Measurements from ENCODE around the gene SPTBN4.
A peak's percentile ranks its signal among the peaks of the same experiment; 100 is the strongest.

Gene SPTBN4

GRCh38 chr19:40442328-40443130 is 24.3 kb upstream of the SPTBN4 start (continued):
- TF ChIP-seq, protein P1, sequence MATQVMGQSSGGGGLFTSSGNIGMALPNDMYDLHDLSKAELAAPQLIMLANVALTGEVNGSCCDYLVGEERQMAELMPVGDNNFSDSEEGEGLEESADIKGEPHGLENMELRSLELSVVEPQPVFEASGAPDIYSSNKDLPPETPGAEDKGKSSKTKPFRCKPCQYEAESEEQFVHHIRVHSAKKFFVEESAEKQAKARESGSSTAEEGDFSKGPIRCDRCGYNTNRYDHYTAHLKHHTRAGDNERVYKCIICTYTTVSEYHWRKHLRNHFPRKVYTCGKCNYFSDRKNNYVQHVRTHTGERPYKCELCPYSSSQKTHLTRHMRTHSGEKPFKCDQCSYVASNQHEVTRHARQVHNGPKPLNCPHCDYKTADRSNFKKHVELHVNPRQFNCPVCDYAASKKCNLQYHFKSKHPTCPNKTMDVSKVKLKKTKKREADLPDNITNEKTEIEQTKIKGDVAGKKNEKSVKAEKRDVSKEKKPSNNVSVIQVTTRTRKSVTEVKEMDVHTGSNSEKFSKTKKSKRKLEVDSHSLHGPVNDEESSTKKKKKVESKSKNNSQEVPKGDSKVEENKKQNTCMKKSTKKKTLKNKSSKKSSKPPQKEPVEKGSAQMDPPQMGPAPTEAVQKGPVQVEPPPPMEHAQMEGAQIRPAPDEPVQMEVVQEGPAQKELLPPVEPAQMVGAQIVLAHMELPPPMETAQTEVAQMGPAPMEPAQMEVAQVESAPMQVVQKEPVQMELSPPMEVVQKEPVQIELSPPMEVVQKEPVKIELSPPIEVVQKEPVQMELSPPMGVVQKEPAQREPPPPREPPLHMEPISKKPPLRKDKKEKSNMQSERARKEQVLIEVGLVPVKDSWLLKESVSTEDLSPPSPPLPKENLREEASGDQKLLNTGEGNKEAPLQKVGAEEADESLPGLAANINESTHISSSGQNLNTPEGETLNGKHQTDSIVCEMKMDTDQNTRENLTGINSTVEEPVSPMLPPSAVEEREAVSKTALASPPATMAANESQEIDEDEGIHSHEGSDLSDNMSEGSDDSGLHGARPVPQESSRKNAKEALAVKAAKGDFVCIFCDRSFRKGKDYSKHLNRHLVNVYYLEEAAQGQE (tag by site-specific recombination; IDR thresholded peaks at IDR 0.05) = no peak
- TF ChIP-seq ZNF121 (tag by site-specific recombination; IDR thresholded peaks at IDR 0.05) (peak; percentile 63; the same call in 1 of the 2 replicates), TRIM28 (IDR thresholded peaks at IDR 0.05; ENCODE audit: borderline replicate concordance, low read length) (no peak), PRDM2 (tag by site-specific recombination; IDR thresholded peaks at IDR 0.05; ENCODE audit: borderline replicate concordance) (no peak), ZNF248 (tag by site-specific recombination; IDR thresholded peaks at IDR 0.05) (no peak), ATF2 (tag by site-specific recombination; IDR thresholded peaks at IDR 0.05; ENCODE audit: low read depth) (no peak), ZNF341 (tag by site-specific recombination; IDR thresholded peaks at IDR 0.05; ENCODE audit: low read depth) (no peak), ZNF701 (tag by site-specific recombination; IDR thresholded peaks at IDR 0.05) (no peak), ZFP41 (tag by site-specific recombination; IDR thresholded peaks at IDR 0.05; ENCODE audit: borderline replicate concordance) (no peak), ZNF600 (tag by site-specific recombination; IDR thresholded peaks at IDR 0.05) (peak; percentile 34), ZNF658 (tag by site-specific recombination; IDR thresholded peaks at IDR 0.05) (no peak), ZXDB (tag by site-specific recombination; IDR thresholded peaks at IDR 0.05) (no peak), ZNF473 (tag by site-specific recombination; IDR thresholded peaks at IDR 0.05) (no peak), HOXD13 (CRISPR knock-in tag; IDR thresholded peaks at IDR 0.05; ENCODE audit: borderline replicate concordance) (no peak), SP7 (tag by site-specific recombination; IDR thresholded peaks at IDR 0.05) (peak; percentile 55), ZNF202 (tag by site-specific recombination; IDR thresholded peaks at IDR 0.05; ENCODE audit: borderline replicate concordance) (no peak), ZNF404 (tag by site-specific recombination; IDR thresholded peaks at IDR 0.05) (no peak), IKZF3 (tag by site-specific recombination; IDR thresholded peaks at IDR 0.05) (peak; percentile 89), EGR2 (tag by site-specific recombination; IDR thresholded peaks at IDR 0.05; ENCODE audit: low read depth) (no peak)
- TF ChIP-seq, protein P2, sequence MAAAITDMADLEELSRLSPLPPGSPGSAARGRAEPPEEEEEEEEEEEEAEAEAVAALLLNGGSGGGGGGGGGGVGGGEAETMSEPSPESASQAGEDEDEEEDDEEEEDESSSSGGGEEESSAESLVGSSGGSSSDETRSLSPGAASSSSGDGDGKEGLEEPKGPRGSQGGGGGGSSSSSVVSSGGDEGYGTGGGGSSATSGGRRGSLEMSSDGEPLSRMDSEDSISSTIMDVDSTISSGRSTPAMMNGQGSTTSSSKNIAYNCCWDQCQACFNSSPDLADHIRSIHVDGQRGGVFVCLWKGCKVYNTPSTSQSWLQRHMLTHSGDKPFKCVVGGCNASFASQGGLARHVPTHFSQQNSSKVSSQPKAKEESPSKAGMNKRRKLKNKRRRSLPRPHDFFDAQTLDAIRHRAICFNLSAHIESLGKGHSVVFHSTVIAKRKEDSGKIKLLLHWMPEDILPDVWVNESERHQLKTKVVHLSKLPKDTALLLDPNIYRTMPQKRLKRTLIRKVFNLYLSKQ (tag by site-specific recombination; IDR thresholded peaks at IDR 0.05; ENCODE audit: borderline replicate concordance) = no peak
- TF ChIP-seq, protein P3, sequence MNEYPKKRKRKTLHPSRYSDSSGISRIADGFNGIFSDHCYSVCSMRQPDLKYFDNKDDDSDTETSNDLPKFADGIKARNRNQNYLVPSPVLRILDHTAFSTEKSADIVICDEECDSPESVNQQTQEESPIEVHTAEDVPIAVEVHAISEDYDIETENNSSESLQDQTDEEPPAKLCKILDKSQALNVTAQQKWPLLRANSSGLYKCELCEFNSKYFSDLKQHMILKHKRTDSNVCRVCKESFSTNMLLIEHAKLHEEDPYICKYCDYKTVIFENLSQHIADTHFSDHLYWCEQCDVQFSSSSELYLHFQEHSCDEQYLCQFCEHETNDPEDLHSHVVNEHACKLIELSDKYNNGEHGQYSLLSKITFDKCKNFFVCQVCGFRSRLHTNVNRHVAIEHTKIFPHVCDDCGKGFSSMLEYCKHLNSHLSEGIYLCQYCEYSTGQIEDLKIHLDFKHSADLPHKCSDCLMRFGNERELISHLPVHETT (tag by site-specific recombination; IDR thresholded peaks at IDR 0.05) = no peak
- TF ChIP-seq, protein P4, sequence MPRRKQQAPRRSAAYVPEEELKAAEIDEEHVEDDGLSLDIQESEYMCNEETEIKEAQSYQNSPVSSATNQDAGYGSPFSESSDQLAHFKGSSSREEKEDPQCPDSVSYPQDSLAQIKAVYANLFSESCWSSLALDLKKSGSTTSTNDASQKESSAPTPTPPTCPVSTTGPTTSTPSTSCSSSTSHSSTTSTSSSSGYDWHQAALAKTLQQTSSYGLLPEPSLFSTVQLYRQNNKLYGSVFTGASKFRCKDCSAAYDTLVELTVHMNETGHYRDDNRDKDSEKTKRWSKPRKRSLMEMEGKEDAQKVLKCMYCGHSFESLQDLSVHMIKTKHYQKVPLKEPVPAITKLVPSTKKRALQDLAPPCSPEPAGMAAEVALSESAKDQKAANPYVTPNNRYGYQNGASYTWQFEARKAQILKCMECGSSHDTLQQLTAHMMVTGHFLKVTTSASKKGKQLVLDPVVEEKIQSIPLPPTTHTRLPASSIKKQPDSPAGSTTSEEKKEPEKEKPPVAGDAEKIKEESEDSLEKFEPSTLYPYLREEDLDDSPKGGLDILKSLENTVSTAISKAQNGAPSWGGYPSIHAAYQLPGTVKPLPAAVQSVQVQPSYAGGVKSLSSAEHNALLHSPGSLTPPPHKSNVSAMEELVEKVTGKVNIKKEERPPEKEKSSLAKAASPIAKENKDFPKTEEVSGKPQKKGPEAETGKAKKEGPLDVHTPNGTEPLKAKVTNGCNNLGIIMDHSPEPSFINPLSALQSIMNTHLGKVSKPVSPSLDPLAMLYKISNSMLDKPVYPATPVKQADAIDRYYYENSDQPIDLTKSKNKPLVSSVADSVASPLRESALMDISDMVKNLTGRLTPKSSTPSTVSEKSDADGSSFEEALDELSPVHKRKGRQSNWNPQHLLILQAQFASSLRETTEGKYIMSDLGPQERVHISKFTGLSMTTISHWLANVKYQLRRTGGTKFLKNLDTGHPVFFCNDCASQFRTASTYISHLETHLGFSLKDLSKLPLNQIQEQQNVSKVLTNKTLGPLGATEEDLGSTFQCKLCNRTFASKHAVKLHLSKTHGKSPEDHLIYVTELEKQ (tag by site-specific recombination; IDR thresholded peaks at IDR 0.05; ENCODE audit: borderline replicate concordance) = no peak

Measured in HEK293 (cell line).